H1 (cell line): ENCODE measurements around the gene FBLN5. TPM values are rescaled to one million over a fixed set of nuclear protein-coding genes. Genes with fewer than 3 reads are reported as not detected.

Source experiments
- KDM1A ChIP-seq: fragments of 200-600, 300-600 bp; sonication (generic); IDR thresholded peaks from 2 replicates; pipeline ENCODE4 v1.7.1; 2016; ENCODE audit warnings: mild to moderate bottlenecking, low read length, borderline replicate concordance
- polyA plus RNA-seq, 7 experiments: library from polyadenylated mRNA; depleted of rRNA in 3 of 7; stranded (reverse) in 5 of 7; unstranded in 2 of 7; fragments of >200 nt in 5 of 7; fragments of 200-250 nt in 2 of 7; gene quantifications; 1 replicate in 5 of 7; 2 replicates in 1 of 7; 4 replicates in 1 of 7; pipeline versions ENCODE4 v1.2.1 to v1.2.3, GENCODE V29; 2011 to 2013; ENCODE audit warnings: missing spikeins in 2 of 7, mixed read lengths in 2 of 7
- total RNA-seq: library from RNA; stranded (reverse); fragmentation: NEBNext Ultra II Directional; extraction: Animal tissue kit (Norgen Biotek cat#: 25700); gene quantifications from 2 replicates; pipeline ENCODE4 v1.2.1, GENCODE V29; 2021

The FBLN5 gene
- total and polyA plus RNA-seq, 2 of the 8 experiments (the other 6 are each of a cell fraction or from before 2014, with no cell fraction given) = 0.88 to 3.5 TPM

GRCh38 chr14:91947475-91948184, at the start of gene FBLN5 (continued):
- TF ChIP-seq KDM1A = no peak
